ENCODE measurements around the gene CPSF7. TPM values are rescaled to one million over a fixed set of nuclear protein-coding genes. Genes with fewer than 3 reads are reported as not detected.

CPSF7 gene
- total RNA-seq, 1 experiment from 2014 or later = 145 TPM

DNA sequence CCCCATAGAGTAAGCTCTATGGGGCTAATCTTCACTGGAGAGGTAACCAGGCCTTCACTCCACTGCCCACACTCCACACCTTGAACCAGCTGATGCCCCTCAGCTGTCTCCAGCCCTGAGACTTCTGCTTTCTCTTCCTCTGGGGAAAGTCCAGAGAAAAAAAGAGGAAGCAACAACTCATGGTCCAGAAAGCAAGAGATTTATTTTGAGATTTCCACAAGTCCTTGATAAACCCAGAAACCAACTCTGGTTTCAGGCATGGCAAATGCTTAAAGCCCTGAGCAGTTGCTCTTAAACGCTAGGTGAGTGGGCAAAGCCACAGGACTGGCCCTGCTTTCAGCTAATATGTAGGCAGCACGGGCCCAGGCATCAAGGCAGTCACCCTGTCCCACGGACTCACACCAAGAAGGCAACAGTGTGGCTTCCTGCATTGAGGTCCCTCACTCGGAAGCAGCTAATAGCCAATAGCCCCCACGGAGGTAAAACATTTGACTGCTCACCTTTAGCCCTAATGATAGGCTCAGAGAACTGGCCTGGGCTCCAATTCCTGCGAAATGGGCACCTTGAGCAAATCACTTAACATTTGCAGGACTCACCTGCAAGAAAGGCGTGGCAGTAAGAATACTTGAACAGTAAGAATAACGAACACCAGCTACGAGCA is 72.4 kb downstream of the CPSF7 start:
- H3K36me3 Mint-ChIP-seq (ENCODE audit: insufficient read depth in 1 of 3, low read depth in 3 of 3) = peaks cover 6 to 12% (median 12%) of the 10 kb centered on the region in 3 experiments
- Histone ChIP-seq H2BK20ac (ENCODE audit: low read depth, low read length, poor library complexity, severe bottlenecking) (no peak overlapping the region), H2AK5ac (ENCODE audit: insufficient read length, low read length) (no peak overlapping the region), H4K8ac (replicated peaks; ENCODE audit: insufficient read length, low read depth, low read length) (no peak overlapping the region), H3T11ph (ENCODE audit: low read length) (no peak overlapping the region), H2BK12ac (ENCODE audit: insufficient read length, low read depth, low read length) (no peak overlapping the region), H4K91ac (ENCODE audit: insufficient read length, low read depth, low read length) (no peak overlapping the region), H2BK5ac (ENCODE audit: insufficient read length, low read length) (no peak overlapping the region), H3K14ac (ENCODE audit: insufficient read depth, low read length) (no peak overlapping the region), H3K9ac (ENCODE audit: extremely low read depth, insufficient read length, low read length) (no peak overlapping the region), H3K23ac (ENCODE audit: insufficient read length, low read depth, low read length) (no peak overlapping the region), H3K27ac (ENCODE audit: insufficient read length, low read depth, low read length) (no peak overlapping the region), H2BK15ac (ENCODE audit: low read depth, low read length) (no peak overlapping the region), H2BK120ac (ENCODE audit: low read depth, low read length, poor library complexity, severe bottlenecking) (no peak overlapping the region), H3K18ac (ENCODE audit: insufficient read length, low read depth, low read length) (no peak overlapping the region), H3K9me3 (ENCODE audit: control insufficient read depth, low read depth, low read length) (no peaks in the 10 kb centered on the region), H3K27me3 (ENCODE audit: insufficient read depth, low read length) (no peaks in the 10 kb centered on the region), H3K4me1 (ENCODE audit: insufficient read depth, low read length) (no peaks in the 10 kb centered on the region), H4K20me1 (ENCODE audit: control insufficient read depth, insufficient read depth, insufficient read length) (no peaks in the 10 kb centered on the region), H3K79me2 (ENCODE audit: insufficient read depth, low read length) (no peaks in the 10 kb centered on the region), H4K5ac (ENCODE audit: insufficient read length, low read depth, low read length) (no peak overlapping the region), H3K4me2 (ENCODE audit: insufficient read depth, insufficient read length, low read length) (no peak overlapping the region), H3K4ac (ENCODE audit: low read depth, low read length) (no peak overlapping the region), H3K79me1 (ENCODE audit: insufficient read depth, low read depth, low read length, poor library complexity, severe bottlenecking) (no peaks in the 10 kb centered on the region), H3K56ac (ENCODE audit: insufficient read length, low read depth, low read length) (no peak overlapping the region), H3K23me2 (ENCODE audit: insufficient read length, low read depth, low read length, poor library complexity, severe bottlenecking) (peaks cover 6% of the 10 kb centered on the region), H2AFZ (ENCODE audit: low read length) (no peak overlapping the region)
- TF ChIP-seq, protein P1, sequence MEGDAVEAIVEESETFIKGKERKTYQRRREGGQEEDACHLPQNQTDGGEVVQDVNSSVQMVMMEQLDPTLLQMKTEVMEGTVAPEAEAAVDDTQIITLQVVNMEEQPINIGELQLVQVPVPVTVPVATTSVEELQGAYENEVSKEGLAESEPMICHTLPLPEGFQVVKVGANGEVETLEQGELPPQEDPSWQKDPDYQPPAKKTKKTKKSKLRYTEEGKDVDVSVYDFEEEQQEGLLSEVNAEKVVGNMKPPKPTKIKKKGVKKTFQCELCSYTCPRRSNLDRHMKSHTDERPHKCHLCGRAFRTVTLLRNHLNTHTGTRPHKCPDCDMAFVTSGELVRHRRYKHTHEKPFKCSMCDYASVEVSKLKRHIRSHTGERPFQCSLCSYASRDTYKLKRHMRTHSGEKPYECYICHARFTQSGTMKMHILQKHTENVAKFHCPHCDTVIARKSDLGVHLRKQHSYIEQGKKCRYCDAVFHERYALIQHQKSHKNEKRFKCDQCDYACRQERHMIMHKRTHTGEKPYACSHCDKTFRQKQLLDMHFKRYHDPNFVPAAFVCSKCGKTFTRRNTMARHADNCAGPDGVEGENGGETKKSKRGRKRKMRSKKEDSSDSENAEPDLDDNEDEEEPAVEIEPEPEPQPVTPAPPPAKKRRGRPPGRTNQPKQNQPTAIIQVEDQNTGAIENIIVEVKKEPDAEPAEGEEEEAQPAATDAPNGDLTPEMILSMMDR (conservative IDR thresholded peaks at IDR 0.05) = no peak
- no CpG with 5 or more reads among the region's 9 CpGs for WGBS (ENCODE audit: extremely low coverage, insufficient read length, low lambda C conversion rate)
- H3K4me1 Mint-ChIP-seq = peaks cover 7 to 11% of the 10 kb centered on the region in 2 experiments
- H3K9me3 Mint-ChIP-seq = no peaks in the 10 kb centered on the region; a peak in 1 of 5 replicates
- H3K27me3 Mint-ChIP-seq (ENCODE audit: low read depth) = no peaks in the 10 kb centered on the region
- no peak overlapping the region for H3K4me3 Mint-ChIP-seq
- no peak for DNase-seq
- no peak overlapping the region for H3K27ac Mint-ChIP-seq
